Stomach smooth muscle (tissue), 2 donors: Measurements from ENCODE around the gene DPP3.
"Not testable (repeated sequence)": the region's sequence is repeated elsewhere in the genome, so short reads cannot be mapped to it uniquely, and the experiment has no call there.

ENCODE experiments used
- H3K27ac ChIP-seq: one replicate; pipeline ENCODE4 v1.7.0; 2013; ENCODE audit warnings: mild to moderate bottlenecking, low read length, inconsistent platforms
- H3K27me3 ChIP-seq, 2 donors: one replicate each; pipeline ENCODE4 v1.7.0; 2013; ENCODE audit warnings: low read length in 2 of 2; ENCODE audit not compliant: insufficient read depth in 2 of 2, control insufficient read depth in 1 of 2
- H3K36me3 ChIP-seq, 2 donors: one replicate each; pipeline ENCODE4 v1.7.0; 2013; ENCODE audit warnings: low read length in 2 of 2; ENCODE audit not compliant: control insufficient read depth in 2 of 2, insufficient read depth in 2 of 2
- H3K4me1 ChIP-seq: one replicate; pipeline ENCODE4 v1.7.0; 2013; ENCODE audit warnings: low read length; ENCODE audit not compliant: control insufficient read depth, insufficient read depth
- H3K4me3 ChIP-seq, 2 donors: one replicate each; pipeline ENCODE4 v1.7.0; 2013; ENCODE audit warnings: low read length in 2 of 2
- H3K9ac ChIP-seq, 2 donors: one replicate each; pipeline ENCODE4 v1.7.0; 2013; ENCODE audit warnings: low read length in 2 of 2, mild to moderate bottlenecking in 1 of 2
- H3K9me3 ChIP-seq, 2 donors: one replicate each; pipeline ENCODE4 v1.7.0; 2013; ENCODE audit warnings: low read length in 2 of 2; ENCODE audit not compliant: control insufficient read depth in 2 of 2
- donor health status: healthy.
- donor health status: Pancreatic carcinoma.

Gene DPP3

GRCh38 chr11:66480117-66480938 lies at the start of gene DPP3:
Gene DPP3, plus strand, starts transcription at chr11:66480434. Its CDS starts 1,767 bp downstream, at chr11:66482201.
- Histone ChIP-seq H3K9me3 (no peaks in the 10 kb centered on the region), H3K4me3 (peak within 1 kb of the TSS; percentile 91), H3K36me3 (no peaks in the 10 kb centered on the region), H3K27me3 (no peaks in the 10 kb centered on the region), H3K27ac (peak within 1 kb of the TSS; percentile 88), H3K9ac (peak within 1 kb of the TSS; percentile 98 to 99), H3K4me1 (peaks cover 20% of the 10 kb centered on the region)

GRCh38 chr11:66431287-66431686 lies 48.9 kb upstream of the DPP3 start:
- H3K27ac ChIP-seq, H3K27me3 ChIP-seq, H3K4me1 ChIP-seq, H3K9ac ChIP-seq, H3K4me3 ChIP-seq, H3K9me3 ChIP-seq: not testable (repeated sequence)
- peaks cover 15 to 17% of the 10 kb centered on the region in 2 donors for H3K36me3 ChIP-seq

- not testable (repeated sequence) for H3K9me3 ChIP-seq, H3K9ac ChIP-seq, H3K27me3 ChIP-seq, H3K4me1 ChIP-seq, H3K4me3 ChIP-seq, H3K27ac ChIP-seq
- H3K36me3 ChIP-seq: peaks cover 15 to 17% of the 10 kb centered on the region in 2 donors
These were observed 48.3 kb upstream of the DPP3 start for GRCh38 chr11:66431871-66432329.

GRCh38 chr11:66432597-66432996 lies 47.6 kb upstream of the DPP3 start:
- Histone ChIP-seq H3K9ac (no peak overlapping the region), H3K4me3 (no peak overlapping the region), H3K9me3 (no peaks in the 10 kb centered on the region), H3K27me3 (no peaks in the 10 kb centered on the region), H3K4me1 (peaks cover 2% of the 10 kb centered on the region), H3K27ac (no peak overlapping the region), H3K36me3 (peaks cover 14 to 15% of the 10 kb centered on the region in 2 donors)

GRCh38 chr11:66437979-66438503 lies 42.2 kb upstream of the DPP3 start:
- Histone ChIP-seq H3K27me3 (no peaks in the 10 kb centered on the region), H3K9me3 (no peaks in the 10 kb centered on the region), H3K4me1 (peaks cover 10% of the 10 kb centered on the region), H3K9ac (peak overlapping the region; percentile 91 to 95), H3K36me3 (peaks cover 14 to 15% of the 10 kb centered on the region in 2 donors), H3K4me3 (peak overlapping the region; percentile 92 to 95), H3K27ac (peak overlapping the region; percentile 94)

GRCh38 chr11:66438504-66439466 lies 41.4 kb upstream of the DPP3 start, which contains the start of gene MRPL11:
Gene MRPL11, minus strand, starts transcription at chr11:66438848. Its CDS starts 94 bp downstream, at chr11:66438754.
- peak within 1 kb of the TSS; percentile 91 to 95 for H3K9ac ChIP-seq
- H3K9me3 ChIP-seq: no peaks in the 10 kb centered on the region
- H3K27ac ChIP-seq: peak within 1 kb of the TSS; percentile 94
- H3K27me3 ChIP-seq: no peaks in the 10 kb centered on the region
- peak within 1 kb of the TSS; percentile 92 to 95 for H3K4me3 ChIP-seq
- peaks cover 10% of the 10 kb centered on the region for H3K4me1 ChIP-seq
- H3K36me3 ChIP-seq: peaks cover 14 to 15% of the 10 kb centered on the region in 2 donors

GRCh38 chr11:66440101-66440939 lies 39.9 kb upstream of the DPP3 start:
- not testable (repeated sequence) for H3K27ac ChIP-seq, H3K9ac ChIP-seq, H3K4me3 ChIP-seq, H3K27me3 ChIP-seq, H3K9me3 ChIP-seq, H3K4me1 ChIP-seq
- H3K36me3 ChIP-seq: peaks cover 8 to 10% of the 10 kb centered on the region in 2 donors

GRCh38 chr11:66440940-66441282 lies 39.3 kb upstream of the DPP3 start:
- H3K4me3 ChIP-seq, H3K36me3 ChIP-seq, H3K9ac ChIP-seq, H3K9me3 ChIP-seq, H3K27ac ChIP-seq, H3K27me3 ChIP-seq, H3K4me1 ChIP-seq: not testable (repeated sequence)

GRCh38 chr11:66443602-66444001 lies 36.6 kb upstream of the DPP3 start:
- no peaks in the 10 kb centered on the region for H3K4me1 ChIP-seq
- H3K27me3 ChIP-seq: no peaks in the 10 kb centered on the region
- H3K27ac ChIP-seq: no peak overlapping the region
- no peaks in the 10 kb centered on the region for H3K36me3 ChIP-seq
- no peaks in the 10 kb centered on the region for H3K9me3 ChIP-seq
- no peak overlapping the region for H3K4me3 ChIP-seq
- no peak overlapping the region for H3K9ac ChIP-seq

- H3K9ac ChIP-seq: no peak overlapping the region
- no peak overlapping the region for H3K27ac ChIP-seq
- no peaks in the 10 kb centered on the region for H3K9me3 ChIP-seq
- no peaks in the 10 kb centered on the region for H3K4me1 ChIP-seq
- H3K4me3 ChIP-seq: no peak overlapping the region
- no peaks in the 10 kb centered on the region for H3K27me3 ChIP-seq
- no peaks in the 10 kb centered on the region for H3K36me3 ChIP-seq
These were observed 33.2 kb upstream of the DPP3 start for GRCh38 chr11:66447012-66447411.
